Measurements from ENCODE around the gene PPWD1.
A peak's percentile ranks its signal among the peaks of the same experiment; 100 is the strongest.
"Not testable (repeated sequence)": the region's sequence is repeated elsewhere in the genome, so short reads cannot be mapped to it uniquely, and the experiment has no call there.

The PPWD1 gene

DNA sequence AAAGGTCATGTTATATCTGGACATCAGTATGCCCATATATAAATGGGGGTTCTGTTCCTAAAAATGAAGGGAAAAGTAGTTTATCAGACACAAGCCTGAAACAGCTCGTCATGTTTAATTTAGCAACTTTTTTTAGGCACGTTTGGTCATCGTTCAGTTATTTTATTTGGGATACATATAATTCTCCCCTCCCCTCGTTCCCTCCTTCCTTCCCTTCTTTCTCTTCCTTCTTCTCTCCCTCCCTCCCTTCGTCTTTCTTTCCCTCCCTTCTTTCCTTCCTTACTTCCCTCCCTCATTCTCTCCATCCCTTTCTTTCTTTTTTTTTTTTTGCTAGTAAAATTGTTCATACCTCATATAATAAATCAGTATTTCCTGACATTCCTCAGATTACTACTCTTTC is 3.4 kb downstream of the PPWD1 start:
- no peak overlapping the region for H3K4me3 ChIP-seq (ENCODE audit: low read depth, low read length)
- DNase-seq (ENCODE audit: low read depth), result no peak
- TF ChIP-seq, protein P1, sequence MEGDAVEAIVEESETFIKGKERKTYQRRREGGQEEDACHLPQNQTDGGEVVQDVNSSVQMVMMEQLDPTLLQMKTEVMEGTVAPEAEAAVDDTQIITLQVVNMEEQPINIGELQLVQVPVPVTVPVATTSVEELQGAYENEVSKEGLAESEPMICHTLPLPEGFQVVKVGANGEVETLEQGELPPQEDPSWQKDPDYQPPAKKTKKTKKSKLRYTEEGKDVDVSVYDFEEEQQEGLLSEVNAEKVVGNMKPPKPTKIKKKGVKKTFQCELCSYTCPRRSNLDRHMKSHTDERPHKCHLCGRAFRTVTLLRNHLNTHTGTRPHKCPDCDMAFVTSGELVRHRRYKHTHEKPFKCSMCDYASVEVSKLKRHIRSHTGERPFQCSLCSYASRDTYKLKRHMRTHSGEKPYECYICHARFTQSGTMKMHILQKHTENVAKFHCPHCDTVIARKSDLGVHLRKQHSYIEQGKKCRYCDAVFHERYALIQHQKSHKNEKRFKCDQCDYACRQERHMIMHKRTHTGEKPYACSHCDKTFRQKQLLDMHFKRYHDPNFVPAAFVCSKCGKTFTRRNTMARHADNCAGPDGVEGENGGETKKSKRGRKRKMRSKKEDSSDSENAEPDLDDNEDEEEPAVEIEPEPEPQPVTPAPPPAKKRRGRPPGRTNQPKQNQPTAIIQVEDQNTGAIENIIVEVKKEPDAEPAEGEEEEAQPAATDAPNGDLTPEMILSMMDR (IDR thresholded peaks at IDR 0.05; ENCODE audit: control insufficient read depth, extremely low read depth, insufficient read depth), result no peak

DNA sequence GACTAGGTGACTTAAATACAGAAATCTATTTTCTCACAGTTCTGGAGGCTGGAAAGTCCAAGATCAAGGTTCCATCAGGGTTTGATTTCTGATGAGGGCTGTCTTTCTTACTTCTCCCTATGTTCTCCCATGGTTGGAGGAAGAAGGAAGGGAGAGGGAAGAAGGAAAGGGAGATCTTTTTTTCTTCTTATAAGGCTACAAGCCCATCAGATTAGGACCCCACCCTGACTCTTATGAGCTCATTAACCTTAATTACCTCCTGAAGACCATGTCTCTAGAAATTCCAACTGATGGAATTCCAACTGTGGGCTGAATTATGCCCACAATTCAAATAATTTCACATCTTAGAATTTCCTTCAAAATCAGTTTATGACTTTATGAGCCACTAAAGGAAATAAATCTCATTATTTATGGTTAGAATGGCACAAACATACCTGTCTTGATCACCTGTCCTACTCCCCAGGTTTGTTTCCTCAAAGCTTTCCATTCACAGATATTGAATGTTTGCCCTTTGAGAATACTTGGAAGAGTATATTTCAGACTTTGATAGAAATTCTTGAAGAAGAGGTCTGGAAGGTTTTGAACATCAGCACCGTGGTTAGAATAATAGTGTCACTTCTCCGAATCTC is 7.6 kb downstream of the PPWD1 start:
- DNase-seq (ENCODE audit: low read depth), result no peak
- TF ChIP-seq, protein P1 (IDR thresholded peaks at IDR 0.05; ENCODE audit: control insufficient read depth, extremely low read depth, insufficient read depth), result no peak
- H3K4me3 ChIP-seq (ENCODE audit: low read depth, low read length), result no peak overlapping the region

DNA sequence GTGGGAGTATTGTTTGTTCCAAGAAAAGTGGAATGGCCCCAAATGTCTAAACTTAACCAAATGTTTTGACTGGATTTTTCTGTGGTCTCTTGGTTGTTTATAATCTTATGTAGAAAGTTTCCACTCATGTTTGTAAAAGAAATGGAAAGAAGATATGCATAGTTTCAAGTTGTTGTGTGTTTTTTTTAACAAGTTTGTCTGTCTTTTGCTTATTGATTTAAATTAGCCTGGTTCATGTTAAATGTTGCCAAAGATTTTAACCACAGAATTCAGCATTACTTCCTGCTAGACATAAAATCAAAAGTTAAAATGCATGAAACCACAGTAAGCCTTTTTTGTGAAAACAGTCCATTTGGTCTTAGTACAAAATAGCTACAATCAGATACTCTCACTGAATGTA is 14.0 kb downstream of the PPWD1 start:
- TF ChIP-seq, protein P1 (IDR thresholded peaks at IDR 0.05; ENCODE audit: control insufficient read depth, extremely low read depth, insufficient read depth), result no peak
- H3K4me3 ChIP-seq (ENCODE audit: low read depth, low read length), result no peak overlapping the region
- no peak for DNase-seq (ENCODE audit: low read depth)

DNA sequence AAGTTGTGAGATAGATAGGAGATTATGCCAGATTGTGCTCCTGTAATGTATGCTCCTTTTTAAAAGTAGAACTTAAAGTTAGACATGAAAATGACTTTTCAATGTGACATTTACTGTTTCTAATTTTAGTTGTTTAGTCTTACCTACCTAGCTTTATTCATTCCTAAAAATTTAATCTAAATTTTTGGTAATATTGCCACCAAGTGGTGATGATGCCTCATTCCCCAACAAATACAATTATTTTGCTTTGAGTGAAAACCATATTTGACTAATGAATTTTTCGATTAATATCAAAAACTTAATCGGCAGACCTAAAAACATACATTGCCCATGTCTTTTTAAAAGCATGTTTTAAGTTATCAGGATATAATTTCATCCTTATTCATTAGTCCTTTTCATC is 25.6 kb downstream of the PPWD1 start:
- TF ChIP-seq, protein P1 (IDR thresholded peaks at IDR 0.05; ENCODE audit: control insufficient read depth, extremely low read depth, insufficient read depth), result 0 out of 2 replicates have a peak, but pooled peaks have one; percentile 8
- H3K4me3 ChIP-seq (ENCODE audit: low read depth, low read length), result no peak overlapping the region
- no peak for DNase-seq (ENCODE audit: low read depth)

DNA sequence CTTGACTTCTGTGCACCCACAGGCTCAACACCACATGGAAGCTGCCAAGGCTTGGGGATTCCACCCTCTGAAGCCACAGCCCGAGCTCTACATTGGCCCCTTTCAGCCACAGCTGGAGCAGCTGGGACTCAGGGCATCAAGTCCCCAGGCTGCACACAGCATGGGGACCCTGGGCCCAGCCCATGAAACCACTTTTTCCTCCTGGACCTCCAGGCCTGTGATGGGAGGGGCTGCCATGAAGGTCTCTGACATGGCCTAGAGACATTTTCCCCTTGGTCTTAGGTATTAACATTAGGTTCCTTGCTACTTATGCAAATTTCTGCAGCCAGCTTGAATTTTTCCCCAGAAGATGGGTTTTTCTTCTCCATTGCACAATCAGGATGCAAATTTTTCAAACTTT is 38.7 kb downstream of the PPWD1 start:
- DNase-seq (ENCODE audit: low read depth), result not testable (repeated sequence)

DNA sequence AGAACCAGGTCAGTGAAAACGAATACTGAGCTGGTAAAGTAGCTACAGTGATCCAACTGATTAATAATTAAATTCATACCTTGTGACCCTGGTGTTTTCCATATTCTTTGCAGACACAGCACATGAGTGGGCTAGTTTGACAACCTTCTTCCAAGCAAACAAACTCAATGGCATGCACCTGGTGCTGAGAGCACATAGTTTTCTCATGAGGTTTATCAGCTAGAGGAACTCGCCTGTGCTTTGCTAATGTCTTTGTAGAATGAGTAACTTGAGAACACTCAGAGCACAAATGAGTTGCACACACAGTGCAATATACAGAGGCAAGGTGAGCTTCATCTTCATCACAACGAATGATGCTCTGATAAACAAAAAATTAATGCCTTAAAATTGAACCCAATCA is 48.4 kb downstream of the PPWD1 start:
- DNase-seq (ENCODE audit: low read depth), result no peak
- TF ChIP-seq, protein P1 (IDR thresholded peaks at IDR 0.05; ENCODE audit: control insufficient read depth, extremely low read depth, insufficient read depth), result no peak
- H3K4me3 ChIP-seq (ENCODE audit: low read depth, low read length), result no peak overlapping the region

More for the DNA sequence above, 38.7 kb downstream of the PPWD1 start:
- not testable (repeated sequence) for H3K4me3 ChIP-seq (ENCODE audit: low read depth, low read length)

DNA sequence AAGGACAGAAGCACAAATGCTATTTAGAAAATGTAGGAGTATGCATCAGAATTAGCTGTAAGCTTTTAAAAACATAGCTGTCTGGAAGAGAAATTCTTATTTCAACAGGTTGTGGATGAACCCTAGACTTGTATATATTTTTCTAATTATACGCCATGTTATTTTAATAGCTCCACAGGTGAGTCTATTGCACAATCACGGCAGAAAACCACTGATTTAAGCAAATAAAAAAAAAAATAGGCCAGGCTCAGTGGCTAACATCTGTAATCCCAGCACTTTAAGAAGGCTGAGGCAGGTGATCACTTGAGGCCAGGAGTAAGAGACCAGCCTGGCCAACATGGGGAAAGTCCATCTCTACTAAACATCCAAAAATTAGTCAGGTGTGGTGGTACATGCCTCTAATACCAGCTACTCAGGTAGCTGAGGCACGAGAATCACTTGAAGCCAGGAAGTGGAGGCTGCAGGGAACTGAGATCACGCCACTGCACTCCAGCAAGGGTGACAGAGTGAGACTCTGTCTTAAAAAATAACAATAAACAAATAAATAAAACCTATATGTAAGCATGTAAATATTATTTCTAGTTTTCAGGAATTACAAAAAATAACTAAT is 49.3 kb downstream of the PPWD1 start:
- no peak overlapping the region for H3K4me3 ChIP-seq (ENCODE audit: low read depth, low read length)
- TF ChIP-seq, protein P1 (IDR thresholded peaks at IDR 0.05; ENCODE audit: control insufficient read depth, extremely low read depth, insufficient read depth), result no peak
- DNase-seq (ENCODE audit: low read depth), result no peak

All from LNCaP clone FGC (cell line).